Measurements from ENCODE around the gene LMTK3. TPM values are rescaled to one million over a fixed set of nuclear protein-coding genes. Genes with fewer than 3 reads are reported as not detected.

The LMTK3 gene
- polyA plus RNA-seq, 1 donor (not counting 4 experiments of a cell fraction or from before 2014, with no cell fraction given), result 0.51 TPM

- peaks cover 23% of the 10 kb centered on the region for H3K4me1 ChIP-seq (ENCODE audit: control insufficient read depth, extremely low read depth, insufficient read depth, low read length)
- dilution Hi-C loops (cut with MboI; ENCODE audit: extremely low pct_ligation_motif_present, low sequenced_read_pairs), result no loop called here
- H3K36me3 ChIP-seq (ENCODE audit: control insufficient read depth in 2 of 2, extremely low read depth in 1 of 2, insufficient read depth in 2 of 2, low read length in 2 of 2), result no peaks in the 10 kb centered on the region
- H3K9ac ChIP-seq (ENCODE audit: control insufficient read depth, extremely low read depth, insufficient read depth, low read length), result no peak overlapping the region
- H3K27me3 ChIP-seq (ENCODE audit: control insufficient read depth, extremely low read depth, insufficient read depth, low read length), result peaks cover 3% of the 10 kb centered on the region
- no peak overlapping the region for H3K4me3 ChIP-seq (ENCODE audit: control insufficient read depth in 2 of 3, extremely low read depth in 1 of 3, insufficient read depth in 2 of 3, low read depth in 1 of 3, low read length in 3 of 3)
- H3K27ac ChIP-seq (ENCODE audit: control insufficient read depth, insufficient read depth, low read length), result no peak overlapping the region
- H2AFZ ChIP-seq (ENCODE audit: control insufficient read depth, low read length), result no peak overlapping the region
- no peak for TF ChIP-seq EZH2 (IDR thresholded peaks at IDR 0.05; ENCODE audit: low read length)
- TF ChIP-seq CTCF (optimal IDR thresholded peaks at IDR 0.05 in 1 of 3, IDR thresholded peaks at IDR 0.05 in 1 of 3, conservative IDR thresholded peaks at IDR 0.05 in 1 of 3; ENCODE audit: extremely low read depth in 1 of 3, insufficient read depth in 2 of 3, low read length in 3 of 3), result no peak
- H3K79me2 ChIP-seq (ENCODE audit: control insufficient read depth, insufficient read depth, low read length), result no peaks in the 10 kb centered on the region
- H3K9me3 ChIP-seq (ENCODE audit: control insufficient read depth, low read depth, low read length), result no peaks in the 10 kb centered on the region
- DNase-seq (ENCODE audit: low read depth, low spot score) (no peak), FAIRE-seq (no peak)
- no peaks in the 10 kb centered on the region for H4K20me1 ChIP-seq (ENCODE audit: control insufficient read depth, extremely low read depth, insufficient read depth, low read length)
- H3K4me2 ChIP-seq (ENCODE audit: control insufficient read depth, extremely low read depth, insufficient read depth, low read depth, low read length), result no peak overlapping the region
- no peaks in the 10 kb centered on the region for H3K9me1 ChIP-seq (ENCODE audit: control insufficient read depth, extremely low read depth, insufficient read depth, low read length)
Measured at GRCh38 chr19:48547722-48548121, 36.1 kb upstream of the LMTK3 start.

DNA sequence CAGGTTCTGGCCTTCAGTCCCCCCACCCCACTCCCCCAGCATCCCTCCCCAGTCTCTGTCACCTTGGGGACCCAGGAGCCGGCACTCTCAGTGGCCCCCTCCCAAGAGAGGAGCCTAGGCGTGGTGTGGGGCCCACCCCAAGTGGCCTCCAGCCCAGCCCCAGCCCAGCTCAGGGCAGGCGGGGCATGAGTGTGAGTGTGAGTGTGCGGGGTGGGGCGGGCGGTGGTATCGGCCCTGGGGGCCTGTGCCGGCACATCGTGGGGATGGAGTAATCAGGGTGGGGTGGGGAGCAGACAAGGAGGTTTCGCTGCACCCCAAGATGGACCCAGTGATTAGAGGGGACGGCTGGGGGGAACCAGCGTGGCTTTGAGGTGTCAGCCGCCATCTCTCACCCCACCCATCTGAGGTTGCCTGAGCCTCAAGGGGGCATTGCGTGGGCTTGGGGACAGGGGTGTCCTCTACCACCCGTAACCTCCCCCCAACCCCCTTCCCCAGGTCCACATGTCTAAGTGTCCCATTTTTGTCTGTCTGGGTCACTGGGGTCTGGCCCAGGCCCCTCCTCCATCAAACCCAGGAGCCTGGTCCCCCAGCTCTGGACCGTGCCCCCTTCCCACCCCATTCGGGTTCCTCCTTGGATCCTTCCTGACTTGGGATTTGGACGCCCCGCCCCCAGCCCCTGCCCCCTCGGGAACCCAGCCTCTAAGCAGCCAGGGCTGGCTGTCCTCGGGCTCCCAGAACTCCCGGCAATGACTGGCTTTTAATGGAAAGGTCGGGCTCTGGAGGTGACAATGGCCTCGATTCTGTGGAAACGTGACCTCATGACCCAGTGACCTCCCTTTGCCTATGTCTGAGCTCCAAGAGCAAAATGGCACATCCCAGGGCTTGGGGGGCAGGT, 33.5 kb upstream of the LMTK3 start:
- no peak overlapping the region for H3K9ac ChIP-seq (ENCODE audit: control insufficient read depth, extremely low read depth, insufficient read depth, low read length)
- no peak for TF ChIP-seq EZH2 (IDR thresholded peaks at IDR 0.05; ENCODE audit: low read length)
- no peaks in the 10 kb centered on the region for H3K9me1 ChIP-seq (ENCODE audit: control insufficient read depth, extremely low read depth, insufficient read depth, low read length)
- H3K4me2 ChIP-seq (ENCODE audit: control insufficient read depth, extremely low read depth, insufficient read depth, low read depth, low read length), result no peak overlapping the region
- no peak for DNase-seq (ENCODE audit: low read depth, low spot score)
- H3K36me3 ChIP-seq (ENCODE audit: control insufficient read depth in 2 of 2, extremely low read depth in 1 of 2, insufficient read depth in 2 of 2, low read length in 2 of 2), result no peaks in the 10 kb centered on the region
- no peaks in the 10 kb centered on the region for H3K9me3 ChIP-seq (ENCODE audit: control insufficient read depth, low read depth, low read length)
- dilution Hi-C loops (cut with MboI; ENCODE audit: extremely low pct_ligation_motif_present, low sequenced_read_pairs), result no loop called here
- no peaks in the 10 kb centered on the region for H3K27me3 ChIP-seq (ENCODE audit: control insufficient read depth, extremely low read depth, insufficient read depth, low read length)
- H3K27ac ChIP-seq (ENCODE audit: control insufficient read depth, insufficient read depth, low read length), result no peak overlapping the region
- no peak overlapping the region for H3K4me3 ChIP-seq (ENCODE audit: control insufficient read depth in 2 of 3, extremely low read depth in 1 of 3, insufficient read depth in 2 of 3, low read depth in 1 of 3, low read length in 3 of 3)
- no peaks in the 10 kb centered on the region for H4K20me1 ChIP-seq (ENCODE audit: control insufficient read depth, extremely low read depth, insufficient read depth, low read length)
- H3K4me1 ChIP-seq (ENCODE audit: control insufficient read depth, extremely low read depth, insufficient read depth, low read length), result peaks cover 10% of the 10 kb centered on the region
- no peaks in the 10 kb centered on the region for H3K79me2 ChIP-seq (ENCODE audit: control insufficient read depth, insufficient read depth, low read length)
- H2AFZ ChIP-seq (ENCODE audit: control insufficient read depth, low read length), result no peak overlapping the region
- no peak for FAIRE-seq

Data from keratinocyte (primary cell).